Fibroblast of pulmonary artery (primary cell): ENCODE data around the gene SPACA4.
A peak's percentile ranks its signal among the peaks of the same experiment; 100 is the strongest.

Experiments used
- DNase-seq: peaks from one replicate; pipeline ENCODE4 v3.0.0-alpha.2; 2010; ENCODE audit warnings: low read depth
- H3K4me3 ChIP-seq: replicated peaks from 2 replicates; pipeline ENCODE4 v1.5.1; 2011; ENCODE audit warnings: low read depth, mild to moderate bottlenecking, control low read depth, low read length, moderate library complexity
- CTCF ChIP-seq: IDR thresholded peaks from 2 replicates; pipeline ENCODE4 v1.5.1; 2011; ENCODE audit warnings: mild to moderate bottlenecking, control low read depth, low read length, inconsistent platforms; ENCODE audit errors: missing control alignments

Gene SPACA4

DNA sequence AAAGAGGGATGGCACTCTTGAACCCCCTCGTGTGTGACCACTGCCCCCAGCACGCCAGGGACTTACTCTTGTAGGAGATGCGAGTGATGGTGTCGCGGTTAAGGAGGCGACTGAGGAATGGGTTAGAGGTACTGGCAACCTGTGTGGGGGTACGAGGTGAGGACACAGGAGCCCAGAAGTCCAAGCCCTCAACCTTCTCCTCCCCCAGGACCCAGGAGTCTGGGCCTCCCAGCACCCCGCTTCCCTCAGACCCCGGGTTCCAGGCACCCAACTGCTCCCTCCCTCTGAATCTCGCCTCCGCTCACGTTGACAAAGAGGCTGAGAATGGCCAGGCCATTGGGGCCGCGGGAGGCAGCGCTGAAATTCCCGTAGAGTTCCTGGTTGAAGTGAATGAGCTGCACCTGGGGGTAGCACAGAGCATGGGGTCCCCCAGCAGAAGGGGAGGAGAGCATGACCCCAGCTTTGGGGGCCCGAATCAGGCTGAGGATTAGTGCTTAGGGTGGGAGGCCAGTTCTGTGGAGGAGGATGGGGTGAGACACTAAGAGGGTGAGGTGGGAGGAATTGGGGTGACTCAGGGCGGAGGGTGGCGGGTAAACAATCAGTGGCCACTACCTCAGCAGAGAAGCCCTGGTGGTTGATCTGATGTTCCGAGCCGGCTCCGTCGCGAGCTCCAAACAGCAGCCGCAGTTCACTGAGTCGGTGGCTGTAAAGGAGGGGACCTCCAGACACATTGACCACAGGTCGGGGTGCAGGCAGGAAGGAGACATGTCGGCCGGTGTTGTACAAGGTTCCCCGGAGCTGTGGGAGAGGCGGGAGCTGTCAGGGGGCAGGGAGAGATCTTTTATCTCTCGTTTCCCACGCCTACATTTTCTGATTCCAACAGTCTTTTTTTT, 33.2 kb downstream of the SPACA4 start:
- no peak for TF ChIP-seq CTCF
- H3K4me3 ChIP-seq: no peak overlapping the region

DNA sequence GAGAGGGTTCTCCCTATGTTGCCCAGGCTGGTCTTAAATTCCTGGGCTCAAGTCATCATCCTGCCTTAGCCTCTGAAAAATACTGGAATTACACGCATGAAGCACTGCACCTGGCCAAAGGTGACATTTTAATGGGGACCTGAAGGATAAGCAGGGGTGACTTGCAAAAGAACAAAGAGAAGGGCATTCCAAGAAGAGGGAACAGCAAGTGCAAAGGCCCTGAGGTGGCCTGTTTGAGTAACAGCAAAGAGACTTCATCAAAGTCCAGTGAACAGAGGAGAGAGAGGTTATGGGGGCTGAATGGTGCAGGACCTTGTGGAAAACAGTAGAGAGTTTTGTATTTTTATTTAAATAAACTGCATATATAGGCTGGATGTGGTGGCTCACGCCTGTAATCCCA, 35.3 kb downstream of the SPACA4 start:
- no peak for DNase-seq
- TF ChIP-seq CTCF: no peak

More for the DNA sequence above, 33.2 kb downstream of the SPACA4 start:
- DNase-seq: no peak

GRCh38 chr19:48642862-48643261, 36.3 kb downstream of the SPACA4 start:
- TF ChIP-seq CTCF: no peak
- DNase-seq: no peak
- H3K4me3 ChIP-seq: no peak overlapping the region

More for the DNA sequence above, 35.3 kb downstream of the SPACA4 start:
- H3K4me3 ChIP-seq: no peak overlapping the region

DNA sequence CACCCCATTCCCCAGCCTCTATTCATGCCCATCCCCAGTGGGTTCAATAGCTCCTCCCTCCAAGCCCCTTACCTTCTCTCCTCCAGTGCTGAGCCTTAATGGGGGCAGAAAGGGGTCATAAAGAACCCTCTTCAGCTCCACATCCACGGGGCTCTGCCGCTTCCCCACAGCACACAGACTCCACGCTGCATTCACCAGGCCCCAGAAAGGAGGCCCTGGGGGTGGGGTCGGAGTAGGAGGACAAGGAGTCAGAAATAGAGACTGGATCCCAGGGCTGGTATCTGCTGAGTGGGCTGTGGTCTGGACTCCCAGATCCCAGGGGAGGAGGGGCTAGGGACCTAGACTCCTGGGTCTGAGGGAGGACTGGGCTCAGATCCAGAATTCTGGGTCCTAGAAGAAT, 37.8 kb downstream of the SPACA4 start:
- peak overlapping the region; percentile 60 for H3K4me3 ChIP-seq
- TF ChIP-seq CTCF: no peak
- DNase-seq: no peak

GRCh38 chr19:48644839-48645619, 38.5 kb downstream of the SPACA4 start:
- TF ChIP-seq CTCF: no peak
- peak overlapping the region; percentile 60 for H3K4me3 ChIP-seq
- DNase-seq: peak; percentile 82

- TF ChIP-seq CTCF: no peak
- H3K4me3 ChIP-seq: peak overlapping the region; percentile 60
- no peak for DNase-seq
Measured at GRCh38 chr19:48645620-48646000, 39.1 kb downstream of the SPACA4 start.
